HepG2 (cell line): ENCODE results near the gene HNRNPAB.

Experiments used
- ATF2 ChIP-seq: sonication (generic); formaldehyde crosslinking; IDR thresholded peaks from 2 replicates; pipeline ENCODE4 v1.4.0; 2020; ENCODE audit warnings: missing genetic modification reagents
- CREM ChIP-seq, 2 experiments: sonication (generic) in 1 of 2; formaldehyde crosslinking in 1 of 2; IDR thresholded peaks; 2 replicates each; pipeline versions ENCODE4 v1.4.0 to v1.6.1; 2016 to 2020; ENCODE audit warnings: antibody characterized with exemption in 1 of 2, mild to moderate bottlenecking in 1 of 2, missing genetic modification reagents in 1 of 2
- EZH2 ChIP-seq: conservative IDR thresholded peaks from 2 replicates; pipeline ENCODE4 v1.6.1; 2012; ENCODE audit warnings: mild to moderate bottlenecking, low read depth, low read length, moderate library complexity
- HIVEP1 ChIP-seq: sonication (generic); formaldehyde crosslinking; IDR thresholded peaks from 2 replicates; pipeline ENCODE4 v1.4.0; 2020; ENCODE audit warnings: mild to moderate bottlenecking, missing genetic modification reagents
- NR2F6 ChIP-seq, 2 experiments: IDR thresholded peaks; 2 replicates each; pipeline ENCODE4 v1.6.1; 2016; ENCODE audit warnings: antibody characterized with exemption in 1 of 2, mild to moderate bottlenecking in 1 of 2
- SALL1 ChIP-seq: sonication (generic); formaldehyde crosslinking; IDR thresholded peaks from 2 replicates; pipeline ENCODE4 v1.8.0; 2022; ENCODE audit warnings: mild to moderate bottlenecking, missing genetic modification reagents
- YY1 ChIP-seq: IDR thresholded peaks from 2 replicates; pipeline ENCODE4 v1.6.1; 2011; ENCODE audit warnings: low read length, low read depth, moderate library complexity, mild to moderate bottlenecking; ENCODE audit not compliant: insufficient read depth, insufficient replicate concordance
- ZNF180 ChIP-seq: sonication (generic); formaldehyde crosslinking; IDR thresholded peaks from 2 replicates; pipeline ENCODE4 v1.4.0; 2020; ENCODE audit warnings: low read depth, missing genetic modification reagents, borderline replicate concordance
- TF ChIP-seq, protein P1 (sequence below): sonication (generic); formaldehyde crosslinking; IDR thresholded peaks from 2 replicates; pipeline ENCODE4 v1.4.0; 2020; ENCODE audit warnings: missing genetic modification reagents
- TF ChIP-seq, protein P2 (sequence below): sonication (generic); formaldehyde crosslinking; IDR thresholded peaks from 2 replicates; pipeline ENCODE4 v1.9.0; 2021; ENCODE audit warnings: missing genetic modification reagents, borderline replicate concordance
- TF ChIP-seq, protein P3 (sequence below): sonication (generic); formaldehyde crosslinking; IDR thresholded peaks from 2 replicates; pipeline ENCODE4 v1.5.0; 2020; ENCODE audit warnings: mild to moderate bottlenecking, missing genetic modification reagents, moderate library complexity

- no peak for TF ChIP-seq SALL1 (CRISPR knock-in tag)
- no peak for TF ChIP-seq ATF2 (CRISPR knock-in tag)
- no peak for TF ChIP-seq YY1
- no peak for TF ChIP-seq NR2F6 (IDR thresholded peaks at IDR 0.05)
- TF ChIP-seq NR2F6 (CRISPR knock-in tag; IDR thresholded peaks at IDR 0.05) = no peak
- TF ChIP-seq, protein P1, sequence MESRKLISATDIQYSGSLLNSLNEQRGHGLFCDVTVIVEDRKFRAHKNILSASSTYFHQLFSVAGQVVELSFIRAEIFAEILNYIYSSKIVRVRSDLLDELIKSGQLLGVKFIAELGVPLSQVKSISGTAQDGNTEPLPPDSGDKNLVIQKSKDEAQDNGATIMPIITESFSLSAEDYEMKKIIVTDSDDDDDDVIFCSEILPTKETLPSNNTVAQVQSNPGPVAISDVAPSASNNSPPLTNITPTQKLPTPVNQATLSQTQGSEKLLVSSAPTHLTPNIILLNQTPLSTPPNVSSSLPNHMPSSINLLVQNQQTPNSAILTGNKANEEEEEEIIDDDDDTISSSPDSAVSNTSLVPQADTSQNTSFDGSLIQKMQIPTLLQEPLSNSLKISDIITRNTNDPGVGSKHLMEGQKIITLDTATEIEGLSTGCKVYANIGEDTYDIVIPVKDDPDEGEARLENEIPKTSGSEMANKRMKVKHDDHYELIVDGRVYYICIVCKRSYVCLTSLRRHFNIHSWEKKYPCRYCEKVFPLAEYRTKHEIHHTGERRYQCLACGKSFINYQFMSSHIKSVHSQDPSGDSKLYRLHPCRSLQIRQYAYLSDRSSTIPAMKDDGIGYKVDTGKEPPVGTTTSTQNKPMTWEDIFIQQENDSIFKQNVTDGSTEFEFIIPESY (CRISPR knock-in tag) = no peak
- TF ChIP-seq CREM (IDR thresholded peaks at IDR 0.05) = no peak
- TF ChIP-seq CREM (CRISPR knock-in tag; IDR thresholded peaks at IDR 0.05) = no peak
- TF ChIP-seq ZNF180 (CRISPR knock-in tag) = no peak
- TF ChIP-seq HIVEP1 (CRISPR knock-in tag) = no peak
- TF ChIP-seq, protein P2, sequence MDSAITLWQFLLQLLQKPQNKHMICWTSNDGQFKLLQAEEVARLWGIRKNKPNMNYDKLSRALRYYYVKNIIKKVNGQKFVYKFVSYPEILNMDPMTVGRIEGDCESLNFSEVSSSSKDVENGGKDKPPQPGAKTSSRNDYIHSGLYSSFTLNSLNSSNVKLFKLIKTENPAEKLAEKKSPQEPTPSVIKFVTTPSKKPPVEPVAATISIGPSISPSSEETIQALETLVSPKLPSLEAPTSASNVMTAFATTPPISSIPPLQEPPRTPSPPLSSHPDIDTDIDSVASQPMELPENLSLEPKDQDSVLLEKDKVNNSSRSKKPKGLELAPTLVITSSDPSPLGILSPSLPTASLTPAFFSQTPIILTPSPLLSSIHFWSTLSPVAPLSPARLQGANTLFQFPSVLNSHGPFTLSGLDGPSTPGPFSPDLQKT = no peak
- TF ChIP-seq EZH2 = no peak
- TF ChIP-seq, protein P3, sequence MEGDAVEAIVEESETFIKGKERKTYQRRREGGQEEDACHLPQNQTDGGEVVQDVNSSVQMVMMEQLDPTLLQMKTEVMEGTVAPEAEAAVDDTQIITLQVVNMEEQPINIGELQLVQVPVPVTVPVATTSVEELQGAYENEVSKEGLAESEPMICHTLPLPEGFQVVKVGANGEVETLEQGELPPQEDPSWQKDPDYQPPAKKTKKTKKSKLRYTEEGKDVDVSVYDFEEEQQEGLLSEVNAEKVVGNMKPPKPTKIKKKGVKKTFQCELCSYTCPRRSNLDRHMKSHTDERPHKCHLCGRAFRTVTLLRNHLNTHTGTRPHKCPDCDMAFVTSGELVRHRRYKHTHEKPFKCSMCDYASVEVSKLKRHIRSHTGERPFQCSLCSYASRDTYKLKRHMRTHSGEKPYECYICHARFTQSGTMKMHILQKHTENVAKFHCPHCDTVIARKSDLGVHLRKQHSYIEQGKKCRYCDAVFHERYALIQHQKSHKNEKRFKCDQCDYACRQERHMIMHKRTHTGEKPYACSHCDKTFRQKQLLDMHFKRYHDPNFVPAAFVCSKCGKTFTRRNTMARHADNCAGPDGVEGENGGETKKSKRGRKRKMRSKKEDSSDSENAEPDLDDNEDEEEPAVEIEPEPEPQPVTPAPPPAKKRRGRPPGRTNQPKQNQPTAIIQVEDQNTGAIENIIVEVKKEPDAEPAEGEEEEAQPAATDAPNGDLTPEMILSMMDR = no peak
Observed at GRCh38 chr5:178162481-178162880, 41.9 kb upstream of the HNRNPAB start.
